ENCODE results near the gene OR6S1. TPM values are rescaled to one million over a fixed set of nuclear protein-coding genes. Genes with fewer than 3 reads are reported as not detected.

The OR6S1 gene
- total and polyA plus RNA-seq, 10 of the 15 experiments (the other 5 are each of a cell fraction or from before 2014, with no cell fraction given), result 0.22 to 0.67 (median 0.43) TPM; not detected in 4

GRCh38 chr14:20603813-20604690 is 37.4 kb downstream of the OR6S1 start:
- RAD21 ChIA-PET (ENCODE audit: unreplicated experiment), result interaction anchor here (0.6 kb wide), 1 partner anchor 86 kb away, joined by 5 read pairs; no protein-coding TSS in a partner anchor

More at GRCh38 chr14:20603813-20604690, 37.4 kb downstream of the OR6S1 start:
- Histone ChIP-seq H3K79me2 (ENCODE audit: control insufficient read depth, insufficient read depth, low read length) (no peaks in the 10 kb centered on the region), H3K27ac (ENCODE audit: control insufficient read depth, insufficient read depth) (no peak overlapping the region), H3K4me2 (ENCODE audit: control insufficient read depth, insufficient read depth) (no peak overlapping the region), H3K9ac (ENCODE audit: control insufficient read depth, insufficient read depth, low read length) (no peak overlapping the region), H3K36me3 (ENCODE audit: control insufficient read depth in 2 of 2, insufficient read depth in 2 of 2, low read length in 1 of 2) (no peaks in the 10 kb centered on the region), H3K9me3 (replicated peaks; ENCODE audit: control insufficient read depth, insufficient read depth, low read length) (no peaks in the 10 kb centered on the region), H3K4me3 (no peak overlapping the region), H4K20me1 (ENCODE audit: control insufficient read depth, insufficient read depth) (no peaks in the 10 kb centered on the region), H2AFZ (ENCODE audit: control insufficient read depth, low read depth, low read length) (no peak overlapping the region), H3K4me1 (ENCODE audit: control insufficient read depth, insufficient read depth, low read length) (peaks cover 12% of the 10 kb centered on the region), H3K27me3 (replicated peaks in 1 of 2; ENCODE audit: control insufficient read depth in 2 of 2, insufficient read depth in 2 of 2, low read length in 1 of 2) (no peaks in the 10 kb centered on the region)
- in situ Hi-C loops (cut with MboI) (no loop called here), intact Hi-C loops (cut with micrococcal nuclease; ENCODE audit: unreplicated experiment) (no loop called here)
- ATAC-seq (no peak), FAIRE-seq (no peak), DNase-seq (ENCODE audit: low read depth, low spot score) (no peak)
- POLR2A ChIA-PET, result no interaction called here
- CTCF ChIA-PET, result interaction anchor here (0.8 to 10.3 kb wide), 3 partner anchors 109 to 275 kb away, joined by 3 to 216 read pairs (median 86); partner anchors contain the start of genes CCNB1IP1 and TEP1
- no peak for TF ChIP-seq RAD21 (IDR thresholded peaks at IDR 0.05; ENCODE audit: insufficient read depth, low read depth, low read length)
- TF ChIP-seq NKRF (conservative IDR thresholded peaks at IDR 0.05), result no peak
- TF ChIP-seq SRF (IDR thresholded peaks at IDR 0.05; ENCODE audit: low read depth in 2 of 2, low read length in 2 of 2), result no peak
- TF ChIP-seq BRCA1 (IDR thresholded peaks at IDR 0.05; ENCODE audit: low read depth, low read length), result no peak
- no peak for TF ChIP-seq POLR2AphosphoS2 (IDR thresholded peaks at IDR 0.05; ENCODE audit: low read depth, low read length)
- TF ChIP-seq MEF2A (IDR thresholded peaks at IDR 0.05; ENCODE audit: insufficient read depth, low read depth, low read length), result no peak
- no peak for TF ChIP-seq FOS (IDR thresholded peaks at IDR 0.05; ENCODE audit: borderline replicate concordance, extremely low read depth, insufficient read length)
- no peak for TF ChIP-seq ATF7 (IDR thresholded peaks at IDR 0.05; ENCODE audit: low read depth)
- no peak for TF ChIP-seq PAX5 (IDR thresholded peaks at IDR 0.05; ENCODE audit: borderline replicate concordance, low read depth, low read length)
- no peak for TF ChIP-seq ZNF217 (IDR thresholded peaks at IDR 0.05)
- no peak for TF ChIP-seq STAT3 (IDR thresholded peaks at IDR 0.05; ENCODE audit: low read depth, low read length)
- TF ChIP-seq RELB (IDR thresholded peaks at IDR 0.05; ENCODE audit: low read depth), result no peak
- TF ChIP-seq BHLHE40 (IDR thresholded peaks at IDR 0.05; ENCODE audit: borderline replicate concordance in 1 of 2, low read depth in 2 of 2, low read length in 1 of 2), result no peak
- TF ChIP-seq HDAC2 (IDR thresholded peaks at IDR 0.05), result no peak
- no peak for TF ChIP-seq IRF4 (IDR thresholded peaks at IDR 0.05; ENCODE audit: low read depth, low read length)
- TF ChIP-seq HSF1 (IDR thresholded peaks at IDR 0.05; ENCODE audit: low read depth, low read length), result no peak
- 51% methylated on average over 13 of the region's 13 CpGs for WGBS (ENCODE audit: insufficient coverage, insufficient replicate concordance, low lambda C conversion rate, missing lambda C conversion rate)
- BruUV-seq (replicated peaks), result no TSS peak
- SMC1A ChIA-PET (ENCODE audit: uncharacterized antibody, unreplicated experiment), result interaction anchor here (1.2 to 6.5 kb wide), 4 partner anchors 73 to 276 kb away, joined by 3 to 110 read pairs (median 4); no protein-coding TSS in a partner anchor

All from GM12878 (cell line).